A673 (cell line): ENCODE data around the gene PKN2. TPM values are rescaled to one million over a fixed set of nuclear protein-coding genes. Genes with fewer than 3 reads are reported as not detected.

Source experiments
- BruUV-seq: library from RNA; stranded (reverse); fragments of 400-500 nt; replicated peaks from 2 replicates; lab custom pipeline; 2021; lab: Mats Ljungman, UMichigan
- CTCF ChIA-PET: fragments of 300-600 bp; sonication (Branson Sonifier 250); formaldehyde crosslinking; loops from one replicate; lab custom pipeline; 2022; ENCODE audit warnings: antibody characterized with exemption; lab: Charles Lee
- POLR2A ChIA-PET: fragments of 300-600 bp; sonication (Branson Sonifier 250); formaldehyde crosslinking; loops from one replicate; lab custom pipeline; 2022; ENCODE audit warnings: antibody characterized with exemption; ENCODE audit not compliant: low non-redundant PET; lab: Charles Lee
- DNase-seq: peaks from one replicate; pipeline ENCODE4 v3.0.0-alpha.2; 2015; ENCODE audit warnings: low spot score
- H3K27ac ChIP-seq: fragments of 200-600 bp; sonication (generic); 2 replicates; pipeline ENCODE4 v1.5.1; 2016; ENCODE audit warnings: mixed run types, low read depth, mild to moderate bottlenecking, mixed read lengths, antibody characterized with exemption, low read length; ENCODE audit not compliant: poor library complexity, severe bottlenecking
- H3K27me3 ChIP-seq: fragments of 200-600 bp; sonication (generic); replicated peaks from 2 replicates; pipeline ENCODE4 v1.6.1; 2017; ENCODE audit warnings: mixed run types, low read depth, mild to moderate bottlenecking, mixed read lengths, antibody characterized with exemption, low read length; ENCODE audit not compliant: insufficient read depth, poor library complexity
- H3K36me3 ChIP-seq: fragments of 200-600 bp; sonication (generic); 2 replicates; pipeline ENCODE4 v1.6.1; 2016; ENCODE audit warnings: mixed run types, mild to moderate bottlenecking, mixed read lengths, antibody characterized with exemption, low read length; ENCODE audit not compliant: insufficient read depth, poor library complexity, severe bottlenecking
- H3K4me1 ChIP-seq: fragments of 200-600 bp; sonication (generic); 2 replicates; pipeline ENCODE4 v1.6.1; 2017; ENCODE audit warnings: mixed run types, mild to moderate bottlenecking, mixed read lengths, antibody characterized with exemption, low read length; ENCODE audit not compliant: insufficient read depth, poor library complexity, severe bottlenecking
- H3K4me3 ChIP-seq: fragments of 200-600 bp; sonication (generic); 2 replicates; pipeline ENCODE4 v1.5.1; 2016; ENCODE audit warnings: low read depth, mixed run types, mild to moderate bottlenecking, mixed read lengths, low read length; ENCODE audit not compliant: poor library complexity, severe bottlenecking
- H3K9me3 ChIP-seq: fragments of 200-600 bp; sonication (generic); 2 replicates; pipeline ENCODE4 v1.6.1; 2016; ENCODE audit warnings: mixed run types, low read depth, mild to moderate bottlenecking, mixed read lengths, antibody characterized with exemption, low read length; ENCODE audit not compliant: poor library complexity, severe bottlenecking
- CTCF ChIP-seq: fragments of 300-800, 200-600 bp; sonication (generic); conservative IDR thresholded peaks from 2 replicates; pipeline ENCODE4 v1.5.1; 2017; ENCODE audit warnings: low read depth, mild to moderate bottlenecking, antibody characterized with exemption, low read length, moderate library complexity, mixed read lengths
- EZH2 ChIP-seq: fragments of 200-600 bp; sonication (generic); IDR thresholded peaks from 2 replicates; pipeline ENCODE4 v1.6.1; 2017; ENCODE audit warnings: borderline replicate concordance, low read depth, mild to moderate bottlenecking, mixed read lengths, antibody characterized with exemption, low read length; ENCODE audit not compliant: poor library complexity, severe bottlenecking
- intact Hi-C: fragments of 100-400 bp; cut with micrococcal nuclease; formaldehyde crosslinking; loops from one replicate; pipeline ENCODE4 v1.10.0; 2022; ENCODE audit not compliant: unreplicated experiment
- total RNA-seq: library from RNA; stranded (reverse); gene quantifications from 2 replicates; pipeline ENCODE4 v1.2.3, GENCODE V29; 2021

Gene PKN2
- total RNA-seq, 1 experiment from 2014 or later = 55.6 TPM

DNA sequence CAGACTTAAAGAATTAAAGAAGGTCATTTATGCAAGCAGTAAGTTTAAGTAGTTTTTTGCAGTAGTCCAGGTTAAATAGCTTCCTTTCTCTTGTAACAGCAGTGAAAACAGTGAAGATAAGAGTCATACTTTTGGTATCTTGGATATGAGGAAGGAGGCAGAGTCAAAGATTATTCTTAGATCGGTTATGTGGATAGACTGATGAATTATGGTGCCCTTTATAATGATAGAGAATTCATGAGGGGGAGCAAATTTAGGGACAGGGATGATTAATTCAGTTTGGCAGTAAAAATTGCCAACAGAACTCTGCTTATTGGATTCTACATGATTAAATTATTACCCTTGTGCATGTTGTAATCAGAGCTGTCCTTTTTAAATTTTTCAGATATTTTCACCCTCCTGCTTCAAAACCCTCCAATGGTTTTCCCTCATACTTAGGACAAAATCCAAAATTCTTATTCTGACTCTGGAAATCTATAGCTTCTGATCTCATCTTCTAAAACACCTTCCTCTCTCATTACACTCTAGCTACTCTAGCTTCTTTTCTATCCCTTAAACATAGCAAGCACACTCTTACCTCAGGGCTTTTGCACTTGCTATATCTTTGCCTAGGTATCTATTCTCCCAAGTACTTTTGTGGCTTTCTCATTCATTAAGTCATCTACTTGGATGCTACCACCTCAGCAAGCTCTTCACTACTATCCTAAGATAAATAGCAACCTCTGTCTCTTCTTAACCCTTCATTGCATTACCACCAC is 79.8 kb downstream of the PKN2 start:
- H3K4me1 ChIP-seq = no peaks in the 10 kb centered on the region
- no peaks in the 10 kb centered on the region for H3K27me3 ChIP-seq
- no TSS peak for BruUV-seq
- ChIA-PET POLR2A (no interaction called here), CTCF (no interaction called here)
- H3K9me3 ChIP-seq = no peaks in the 10 kb centered on the region
- H3K27ac ChIP-seq = no peak overlapping the region
- intact Hi-C loops = no loop called here
- TF ChIP-seq CTCF = no peak
- TF ChIP-seq EZH2 = no peak
- DNase-seq = no peak
- no peak overlapping the region for H3K4me3 ChIP-seq
- H3K36me3 ChIP-seq = peaks cover 8% of the 10 kb centered on the region

DNA sequence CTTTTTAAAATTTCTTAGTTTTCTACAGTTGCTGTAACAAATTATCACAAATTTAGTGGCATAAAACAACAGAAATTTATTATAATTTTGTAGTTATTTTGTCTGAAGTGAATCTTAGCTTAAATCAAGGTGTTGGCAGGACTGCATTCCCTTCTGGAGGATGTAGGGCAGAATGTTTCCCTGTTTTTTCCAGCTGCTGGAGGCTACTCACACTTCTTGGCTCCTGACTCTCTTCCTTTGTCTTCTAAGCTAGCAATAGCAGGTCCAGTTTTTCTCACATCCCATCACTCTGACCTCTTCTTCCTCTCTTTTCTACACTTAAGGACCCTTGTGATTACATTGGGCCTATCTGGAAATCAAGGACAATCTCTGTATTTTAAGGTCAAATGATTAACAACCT is 84.1 kb downstream of the PKN2 start:
- POLR2A ChIA-PET = no interaction called here
- H3K27ac ChIP-seq = no peak overlapping the region
- H3K4me3 ChIP-seq = no peak overlapping the region
- peaks cover 20% of the 10 kb centered on the region for H3K36me3 ChIP-seq
- TF ChIP-seq EZH2 = no peak
- TF ChIP-seq CTCF = no peak
- no TSS peak for BruUV-seq
- CTCF ChIA-PET = no interaction called here
- DNase-seq = no peak
- no peaks in the 10 kb centered on the region for H3K4me1 ChIP-seq
- H3K9me3 ChIP-seq = no peaks in the 10 kb centered on the region
- H3K27me3 ChIP-seq = no peaks in the 10 kb centered on the region
- intact Hi-C loops = no loop called here

DNA sequence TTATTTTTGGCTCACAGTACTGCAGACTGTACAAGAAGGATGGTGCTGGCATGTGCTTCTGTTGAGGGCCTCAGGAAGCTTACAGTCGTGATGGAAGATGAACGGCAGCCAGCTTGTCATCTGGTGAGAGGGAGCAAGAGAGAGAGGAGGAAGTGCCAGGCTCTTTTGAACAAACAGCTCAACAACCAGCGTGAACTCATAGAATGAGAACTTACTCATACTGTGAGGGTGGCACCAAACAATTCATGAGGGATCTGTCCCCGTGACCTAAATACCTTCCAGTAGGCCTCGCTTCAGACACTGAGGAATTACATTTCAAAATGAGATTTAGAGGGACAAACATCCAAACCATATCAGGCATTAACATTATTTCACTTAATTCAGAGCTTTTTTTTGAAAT is 84.7 kb downstream of the PKN2 start:
- H3K4me1 ChIP-seq = no peaks in the 10 kb centered on the region

More for the DNA sequence above, 84.7 kb downstream of the PKN2 start:
- no peak for TF ChIP-seq EZH2
- TF ChIP-seq CTCF = no peak
- no peaks in the 10 kb centered on the region for H3K27me3 ChIP-seq
- intact Hi-C loops = no loop called here
- ChIA-PET POLR2A (no interaction called here), CTCF (no interaction called here)
- no peak for DNase-seq
- no peak overlapping the region for H3K27ac ChIP-seq
- H3K36me3 ChIP-seq = peaks cover 20% of the 10 kb centered on the region
- no peak overlapping the region for H3K4me3 ChIP-seq
- no TSS peak for BruUV-seq
- H3K9me3 ChIP-seq = no peaks in the 10 kb centered on the region
